DMS53 treated with DMSO at 0.1 percent for 48 hours (cell line): ENCODE results near the gene AHNAK2.
"Not testable (repeated sequence)": the region's sequence is repeated elsewhere in the genome, so short reads cannot be mapped to it uniquely, and the experiment has no call there.

Source experiments
- DNase-seq: peaks from one replicate; lab custom pipeline; 2025; ENCODE audit not compliant: unreplicated experiment; lab: John Stamatoyannopoulos, UW

The AHNAK2 gene

DNA sequence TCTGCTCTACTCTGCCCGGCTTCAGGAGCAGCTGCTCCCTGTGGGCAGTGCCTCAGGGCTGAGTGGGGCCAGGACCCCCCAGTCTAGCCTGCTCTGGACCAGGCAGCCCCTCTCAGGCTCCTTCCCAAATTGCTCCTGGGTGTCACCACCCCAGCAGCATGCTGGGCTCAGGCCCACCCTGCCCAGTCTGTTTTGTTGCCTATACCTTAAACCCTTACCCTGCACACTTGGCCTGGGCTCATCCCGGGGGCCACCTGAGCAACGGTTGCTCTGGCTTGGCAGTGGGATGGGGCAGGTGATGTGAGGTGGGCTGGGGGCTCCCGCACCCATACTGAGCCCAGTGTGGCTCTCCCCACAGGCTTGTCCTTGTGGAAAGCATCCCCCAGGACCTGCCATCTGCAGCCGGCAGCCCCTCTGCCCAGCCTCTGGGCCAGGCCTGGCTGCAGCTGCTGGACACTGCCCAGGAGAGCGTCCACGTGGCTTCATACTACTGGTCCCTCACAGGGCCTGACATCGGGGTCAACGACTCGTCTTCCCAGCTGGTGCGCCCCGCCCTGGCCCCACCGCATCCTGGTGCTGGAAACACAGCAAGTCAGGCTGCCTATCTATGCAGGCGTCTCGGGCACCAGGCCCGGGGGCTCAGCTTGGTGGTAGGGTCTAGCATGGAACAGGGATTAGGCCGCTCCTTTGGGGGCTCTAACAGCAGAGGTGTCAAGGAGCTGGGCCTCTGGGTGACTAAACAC is 49.6 kb downstream of the AHNAK2 start:
- no peak for DNase-seq

DNA sequence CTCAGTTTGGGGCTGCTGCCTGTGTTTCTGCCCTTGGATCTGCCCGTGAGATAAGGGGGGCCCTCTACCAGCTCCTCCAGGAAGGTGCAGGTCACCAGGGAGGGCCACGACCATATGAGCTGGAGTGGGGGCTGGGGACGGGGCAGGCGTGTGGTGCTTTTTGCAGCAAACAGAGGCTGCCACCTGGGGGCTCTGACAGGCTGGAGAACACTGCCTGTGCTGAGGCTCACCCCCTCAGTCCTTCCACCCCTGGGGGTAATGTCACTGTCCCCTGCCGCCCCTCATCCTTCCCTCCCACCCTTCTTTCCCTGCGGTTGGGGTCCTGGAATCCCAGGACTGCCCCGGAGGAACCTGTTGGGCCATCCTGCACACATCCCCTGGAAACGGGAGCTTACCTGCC is 50.3 kb downstream of the AHNAK2 start:
- DNase-seq, result no peak

DNA sequence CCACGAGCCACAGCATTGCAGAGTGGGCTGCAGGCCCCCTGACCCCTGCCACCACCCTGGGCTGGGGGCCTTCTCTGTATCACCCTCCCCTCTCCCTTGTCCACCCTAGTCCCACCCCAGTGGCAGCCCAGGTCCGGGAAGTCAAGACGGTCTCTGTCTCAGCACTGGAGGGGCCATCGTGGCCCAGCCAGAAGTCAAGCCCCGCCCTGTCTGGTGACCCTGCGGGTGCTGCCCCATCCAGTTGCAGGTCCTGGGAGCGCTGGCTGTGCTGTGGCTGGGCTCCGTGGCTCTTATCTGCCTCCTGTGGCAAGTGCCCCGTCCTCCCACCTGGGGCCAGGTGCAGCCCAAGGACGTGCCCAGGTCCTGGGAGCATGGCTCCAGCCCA is 50.8 kb downstream of the AHNAK2 start:
- no peak for DNase-seq

DNA sequence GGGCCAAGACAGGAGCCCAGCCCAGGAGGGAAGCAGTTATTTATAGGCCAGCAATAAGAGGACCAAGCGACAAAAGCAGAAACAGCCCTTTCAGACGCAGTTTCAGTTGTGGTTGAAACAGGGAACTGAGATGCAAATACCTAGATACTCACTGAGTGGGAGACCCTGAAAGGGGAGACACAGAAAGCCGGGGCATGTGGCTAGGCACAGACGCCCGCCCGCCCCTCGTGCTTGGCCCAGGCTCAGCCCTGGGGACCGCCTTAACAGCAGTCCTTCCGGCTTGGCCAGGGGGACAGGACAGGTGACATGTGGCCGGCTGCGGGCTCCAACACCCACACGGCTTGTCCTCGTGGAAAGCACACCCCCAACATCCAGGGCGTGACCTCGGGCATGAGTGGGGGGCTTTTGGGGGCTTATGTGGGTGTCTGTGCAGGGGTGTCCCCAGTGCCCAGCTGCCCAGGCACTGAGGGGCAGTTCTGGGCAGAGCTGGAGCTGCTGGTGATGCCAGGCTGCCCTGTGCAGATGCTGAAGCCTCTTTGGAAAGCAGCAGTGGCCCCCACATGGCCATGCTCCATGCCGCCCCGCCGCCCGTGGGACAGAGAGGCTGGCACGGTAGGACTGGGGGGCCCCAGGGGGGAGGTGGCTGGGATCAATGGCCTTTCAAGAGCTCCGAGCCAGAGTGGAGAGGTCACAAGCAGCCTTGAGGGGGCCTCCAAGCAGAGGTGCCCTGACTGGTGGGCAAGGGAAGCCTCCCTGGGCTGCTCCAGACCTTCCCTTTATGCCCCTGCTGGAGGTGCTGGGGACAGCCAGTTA is 51.3 kb downstream of the AHNAK2 start:
- no peak for DNase-seq

DNA sequence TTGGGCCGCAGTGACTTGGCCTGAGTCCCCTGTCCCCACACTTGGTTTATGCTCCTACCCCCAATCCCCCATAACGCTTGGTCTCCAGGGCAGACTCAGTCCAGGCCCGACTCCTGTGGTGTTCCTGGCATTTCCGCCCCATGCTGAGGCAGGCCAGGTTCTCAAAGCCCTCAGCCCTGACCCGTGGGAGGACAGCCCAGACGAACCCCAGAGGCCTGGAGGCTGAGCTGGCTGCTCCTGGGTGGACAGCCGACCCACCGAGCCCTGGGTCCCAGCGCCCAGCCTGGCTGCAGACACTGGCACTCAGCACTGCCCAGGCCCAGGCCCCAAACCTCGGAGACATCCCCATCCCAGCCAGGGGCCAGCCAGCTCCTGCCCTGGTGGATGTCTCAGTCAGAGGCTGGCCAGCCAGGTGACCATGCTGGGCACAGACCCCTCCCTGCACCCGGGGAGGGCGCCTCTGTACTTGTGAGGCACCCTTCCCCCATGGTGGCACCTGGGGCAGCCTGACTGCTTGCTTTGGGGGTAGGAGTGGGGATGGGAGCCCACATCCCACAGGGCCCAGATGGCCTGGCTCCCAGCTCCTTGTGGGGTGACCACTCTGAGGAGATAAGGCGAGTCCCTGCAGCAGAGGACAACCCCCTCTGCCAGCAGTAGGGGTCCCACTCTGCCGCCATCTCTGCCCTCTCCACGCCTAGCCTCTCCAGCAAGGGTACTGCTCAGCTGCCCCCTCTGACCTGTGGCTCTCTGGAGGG is 52.1 kb downstream of the AHNAK2 start:
- DNase-seq, result no peak

DNA sequence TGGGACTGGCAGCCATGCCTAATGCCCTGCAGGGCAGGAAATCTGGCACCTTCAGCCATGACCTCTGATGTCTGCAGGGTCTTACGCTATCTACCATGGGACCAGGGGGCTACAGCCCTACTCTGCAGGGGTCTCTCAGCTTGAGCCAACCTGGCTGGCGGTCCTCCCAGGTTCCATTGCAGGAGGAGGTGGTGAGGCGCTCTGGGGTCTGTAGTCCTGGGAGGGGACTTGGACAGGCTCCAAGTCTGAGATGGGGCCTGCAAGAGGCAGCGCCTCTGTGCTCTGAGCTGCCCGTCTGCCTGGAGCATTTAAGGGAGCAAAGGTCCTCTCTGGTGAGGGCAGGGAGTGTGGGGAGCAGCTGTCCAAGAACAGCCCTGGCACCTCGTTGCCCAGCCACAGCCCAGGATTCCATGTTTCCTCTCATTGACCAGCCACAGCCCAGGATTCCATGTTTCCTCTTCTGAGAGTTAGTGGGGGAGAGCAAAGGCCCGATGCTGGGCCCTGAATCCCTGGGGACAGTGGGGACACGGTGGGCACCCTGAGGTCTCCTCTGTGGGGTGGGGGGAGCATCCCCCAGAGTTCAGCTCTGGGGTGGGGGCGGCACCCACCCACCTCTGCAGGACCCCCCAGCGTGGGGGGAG is 52.8 kb downstream of the AHNAK2 start:
- no peak for DNase-seq

DNA sequence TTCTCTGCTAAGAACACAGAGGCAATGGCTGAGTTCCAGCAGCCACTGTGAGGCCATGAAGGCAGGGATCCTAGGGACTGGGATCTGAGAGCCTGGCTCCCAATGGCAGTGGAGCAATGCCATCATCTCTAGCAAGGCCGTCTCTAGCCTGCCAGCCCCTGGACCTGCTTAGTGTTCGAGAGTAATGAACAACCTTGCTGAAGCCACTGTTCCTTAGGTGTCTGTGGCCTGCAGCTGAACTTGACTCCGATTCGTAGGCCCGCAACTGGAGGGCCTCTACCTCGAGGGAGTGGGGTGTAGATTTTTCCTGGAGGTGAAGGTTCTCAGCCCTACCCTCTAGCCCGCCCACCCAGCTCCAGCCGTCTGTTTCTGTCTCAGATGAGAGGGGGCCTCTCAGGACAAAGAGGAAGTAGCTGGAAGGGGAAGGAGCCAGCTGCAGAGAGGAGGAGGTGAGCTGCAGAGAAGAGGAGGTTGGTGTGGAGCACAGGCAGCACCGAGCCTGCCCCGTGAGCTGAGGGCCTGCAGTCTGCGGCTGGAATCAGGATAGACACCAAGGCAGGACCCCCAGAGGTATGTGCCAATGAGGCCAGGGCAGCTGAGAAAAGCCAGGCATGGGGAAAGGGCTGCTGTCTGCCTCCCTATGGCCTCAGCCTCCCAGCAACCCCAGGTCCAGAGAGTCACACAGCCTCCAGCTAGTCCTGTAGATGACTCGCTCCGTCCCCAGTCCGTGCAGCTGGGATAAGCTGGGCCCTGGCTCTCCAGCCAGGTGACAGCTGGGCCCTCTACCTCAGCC is 53.6 kb downstream of the AHNAK2 start, which contains the start of gene PLD4:
Gene PLD4 (plus strand): TSS at position 459 of the 793 bp plus-strand sequence. CDS start 2,262 bp downstream, outside the sequence.
- no peak for DNase-seq

DNA sequence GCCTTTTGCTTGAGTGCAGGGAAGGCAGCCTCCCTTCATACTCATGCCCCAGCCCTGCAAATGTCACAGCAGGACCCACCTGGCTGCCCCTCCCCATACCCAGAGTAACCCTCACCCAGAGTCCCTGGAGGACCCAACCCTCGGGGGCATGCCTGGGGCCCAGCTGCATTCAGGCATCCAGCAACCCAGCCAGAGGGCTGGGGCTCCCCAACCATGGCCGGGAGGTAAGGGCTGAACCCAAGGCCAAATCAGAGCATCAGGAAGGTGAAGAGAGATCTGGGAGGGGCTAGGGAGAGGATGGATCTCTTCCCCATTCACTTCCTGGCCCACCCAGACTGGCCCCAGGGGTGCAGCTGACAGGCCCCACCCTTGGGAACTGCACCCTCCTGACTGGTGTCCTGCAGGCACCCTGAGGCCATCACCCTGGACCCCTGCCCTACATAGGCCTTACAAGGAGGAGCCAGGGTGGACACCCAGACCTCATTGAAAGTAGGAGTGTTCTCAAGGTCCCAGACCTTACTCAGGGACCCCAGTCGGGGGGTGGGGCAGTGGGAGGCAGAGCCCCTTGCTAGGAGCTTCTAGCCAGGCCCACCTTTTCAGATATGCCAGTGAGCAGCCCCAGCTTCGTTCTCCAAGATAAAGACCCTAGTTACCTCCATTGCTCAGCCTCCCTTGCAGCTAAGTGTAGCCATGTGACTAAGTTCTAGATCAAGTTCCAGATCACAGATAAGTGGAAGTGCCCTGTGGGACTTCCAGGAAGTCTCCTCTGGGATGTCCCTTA is 54.3 kb downstream of the AHNAK2 start:
- no peak for DNase-seq

DNA sequence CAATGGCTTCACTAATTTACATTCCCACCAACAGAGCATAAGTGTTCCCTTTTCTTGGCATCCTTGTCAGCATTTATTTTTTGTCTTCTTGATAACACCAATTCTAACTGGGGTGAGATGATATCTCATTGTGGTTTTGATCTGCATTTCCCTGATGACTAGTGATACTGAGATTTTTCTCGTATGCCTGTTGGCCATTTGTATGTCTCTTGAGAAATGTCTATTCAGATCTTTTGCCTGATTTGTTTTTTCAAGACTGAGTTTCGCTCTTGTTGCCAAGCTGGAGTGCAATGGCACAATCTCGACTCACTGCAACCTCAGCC is 58.2 kb downstream of the AHNAK2 start:
- DNase-seq, result no peak

DNA sequence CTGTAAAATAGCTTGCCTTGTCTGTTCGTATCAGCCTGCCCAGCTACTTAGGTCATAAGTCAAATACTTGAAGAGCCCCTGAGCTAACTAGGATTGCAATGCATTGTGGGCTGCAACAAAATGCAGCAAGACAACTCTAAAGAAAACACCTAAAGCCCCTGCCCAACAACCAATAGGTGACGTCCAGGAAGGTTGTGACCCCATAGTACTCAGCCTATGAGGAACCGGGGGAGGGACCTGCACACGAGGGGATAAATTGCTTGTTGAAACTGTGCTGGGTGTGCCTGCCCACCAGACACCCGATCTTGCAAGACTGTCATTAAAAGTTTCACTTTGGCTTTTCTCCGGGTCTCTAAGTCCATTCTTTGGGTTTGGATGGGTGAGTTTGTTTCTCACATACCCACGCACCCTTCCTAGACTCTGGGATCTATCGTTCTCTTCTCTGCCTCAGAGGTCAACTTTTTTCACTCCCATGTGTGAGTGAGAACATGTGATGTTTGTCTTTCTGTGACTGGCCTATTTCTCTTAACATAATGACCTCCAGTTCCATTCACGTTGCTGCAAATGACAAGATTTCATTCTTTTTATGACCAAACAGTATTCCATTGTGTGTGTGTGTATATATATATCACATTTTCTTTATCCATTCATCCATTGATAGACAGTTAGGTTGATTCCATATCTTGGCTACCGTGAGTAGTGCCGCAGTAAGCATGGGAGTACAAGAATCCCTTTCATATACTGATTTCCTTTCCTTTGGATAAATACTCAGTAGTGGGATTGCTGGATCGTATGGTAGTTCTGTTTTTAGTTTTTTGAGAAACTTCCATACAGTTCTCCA is 58.8 kb downstream of the AHNAK2 start:
- not testable (repeated sequence) for DNase-seq

DNA sequence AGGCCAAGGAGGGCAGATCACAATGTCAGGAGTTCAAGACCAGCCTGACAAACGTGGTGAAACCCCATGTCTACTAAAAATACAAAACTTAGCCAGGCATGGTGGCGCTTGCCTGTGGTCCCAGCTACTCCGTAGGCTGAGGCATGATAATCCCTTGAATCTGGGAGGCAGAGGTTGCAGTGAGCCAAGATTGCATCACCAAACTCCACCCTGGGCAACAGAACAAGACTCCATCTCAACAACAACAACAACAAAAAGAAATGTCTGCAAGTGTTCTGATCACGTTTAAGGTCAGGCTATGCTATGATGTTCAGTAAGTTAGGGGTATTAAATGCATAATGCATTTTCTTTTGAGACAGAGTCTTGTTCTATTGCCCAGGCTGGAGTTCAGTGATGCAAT is 60.2 kb downstream of the AHNAK2 start:
- no peak for DNase-seq

DNA sequence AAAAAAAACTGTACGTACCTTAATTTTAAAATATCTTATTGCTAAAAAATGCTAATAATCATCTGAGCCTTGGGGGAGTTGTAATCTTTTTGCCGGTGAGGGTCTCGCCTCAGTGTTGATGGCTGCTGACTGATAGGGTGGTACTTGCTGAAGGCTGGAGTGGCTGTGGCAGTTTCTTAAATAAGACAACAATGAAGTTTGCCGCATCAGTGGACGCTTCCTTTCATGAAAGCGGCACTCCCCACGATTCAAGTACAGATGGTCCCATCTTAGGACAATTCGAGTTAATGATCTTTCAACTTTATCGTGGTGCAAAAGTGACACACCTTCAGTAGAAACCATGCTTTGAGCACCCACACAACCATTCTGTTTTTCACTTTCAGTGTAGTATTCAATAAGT is 61.1 kb downstream of the AHNAK2 start:
- no peak for DNase-seq

DNA sequence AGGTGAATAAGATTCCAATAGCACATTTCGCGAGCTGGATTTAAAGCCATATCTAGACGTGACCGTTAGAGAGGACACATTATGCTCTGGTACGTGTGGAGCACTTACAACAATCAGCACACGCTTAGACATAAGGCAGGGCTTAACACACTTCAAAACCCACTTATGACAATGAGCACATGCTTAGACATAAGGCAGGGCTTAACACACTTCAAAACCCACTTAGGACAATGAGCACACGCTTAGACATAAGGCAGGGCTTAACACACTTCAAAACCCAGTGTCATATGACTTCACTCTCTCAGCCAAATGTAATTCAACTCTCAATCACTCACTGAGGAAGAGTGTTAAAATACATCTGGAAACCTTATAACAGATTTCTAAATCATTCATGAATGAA is 64.7 kb downstream of the AHNAK2 start:
- DNase-seq, result no peak

DNA sequence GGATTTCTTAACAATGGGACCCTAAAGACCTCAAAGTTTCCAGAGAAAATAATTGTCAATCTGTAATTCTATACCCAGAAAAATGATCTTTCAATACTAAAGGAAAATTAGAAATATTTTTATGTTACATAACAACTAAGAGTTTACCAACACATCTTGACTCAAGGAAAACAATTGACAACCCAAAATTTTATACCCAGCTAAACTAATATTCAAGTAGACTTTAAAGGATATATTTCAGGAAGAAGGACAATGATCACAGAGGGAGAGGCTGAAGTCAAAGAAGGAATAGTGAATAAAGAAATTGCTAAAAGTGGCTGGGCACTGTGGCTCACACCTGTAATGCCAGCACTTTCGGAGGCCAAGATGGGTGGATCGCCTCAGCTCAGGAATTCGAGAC is 66.1 kb downstream of the AHNAK2 start:
- no peak for DNase-seq

DNA sequence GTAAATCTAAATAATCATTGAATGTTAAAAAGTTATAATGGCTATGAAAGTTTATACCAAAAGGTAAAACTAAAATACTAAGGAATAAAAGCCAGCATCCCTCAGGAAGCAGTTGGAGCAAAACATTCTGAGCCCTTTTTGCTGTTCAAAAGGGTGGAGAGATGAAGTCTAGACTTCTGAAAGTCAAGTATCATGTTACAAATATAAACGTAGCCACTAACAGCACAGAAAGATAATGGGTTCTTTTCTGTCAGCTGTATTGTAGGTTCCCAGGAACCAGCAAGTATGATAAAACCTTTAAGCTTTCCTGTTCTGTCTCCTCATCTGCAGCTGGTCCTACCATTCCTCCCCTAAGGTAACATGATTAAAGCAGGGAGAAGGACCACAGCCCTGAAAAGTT is 69.9 kb downstream of the AHNAK2 start:
- DNase-seq, result no peak

DNA sequence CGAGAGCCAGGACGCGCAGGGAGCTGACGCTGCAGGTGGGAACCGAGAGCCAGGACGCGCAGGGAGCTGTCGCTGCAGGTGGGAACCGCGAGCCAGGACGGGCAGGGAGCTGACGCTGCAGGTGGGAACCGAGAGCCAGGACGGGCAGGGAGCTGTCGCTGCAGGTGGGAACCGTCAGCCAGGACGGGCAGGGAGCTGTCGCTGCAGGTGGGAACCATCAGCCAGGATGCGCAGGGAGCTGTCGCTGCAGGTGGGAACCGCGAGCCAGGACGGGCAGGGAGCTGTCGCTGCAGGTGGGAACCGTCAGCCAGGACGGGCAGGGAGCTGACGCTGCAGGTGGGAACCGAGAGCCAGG is 72.6 kb downstream of the AHNAK2 start:
- DNase-seq, result not testable (repeated sequence)

DNA sequence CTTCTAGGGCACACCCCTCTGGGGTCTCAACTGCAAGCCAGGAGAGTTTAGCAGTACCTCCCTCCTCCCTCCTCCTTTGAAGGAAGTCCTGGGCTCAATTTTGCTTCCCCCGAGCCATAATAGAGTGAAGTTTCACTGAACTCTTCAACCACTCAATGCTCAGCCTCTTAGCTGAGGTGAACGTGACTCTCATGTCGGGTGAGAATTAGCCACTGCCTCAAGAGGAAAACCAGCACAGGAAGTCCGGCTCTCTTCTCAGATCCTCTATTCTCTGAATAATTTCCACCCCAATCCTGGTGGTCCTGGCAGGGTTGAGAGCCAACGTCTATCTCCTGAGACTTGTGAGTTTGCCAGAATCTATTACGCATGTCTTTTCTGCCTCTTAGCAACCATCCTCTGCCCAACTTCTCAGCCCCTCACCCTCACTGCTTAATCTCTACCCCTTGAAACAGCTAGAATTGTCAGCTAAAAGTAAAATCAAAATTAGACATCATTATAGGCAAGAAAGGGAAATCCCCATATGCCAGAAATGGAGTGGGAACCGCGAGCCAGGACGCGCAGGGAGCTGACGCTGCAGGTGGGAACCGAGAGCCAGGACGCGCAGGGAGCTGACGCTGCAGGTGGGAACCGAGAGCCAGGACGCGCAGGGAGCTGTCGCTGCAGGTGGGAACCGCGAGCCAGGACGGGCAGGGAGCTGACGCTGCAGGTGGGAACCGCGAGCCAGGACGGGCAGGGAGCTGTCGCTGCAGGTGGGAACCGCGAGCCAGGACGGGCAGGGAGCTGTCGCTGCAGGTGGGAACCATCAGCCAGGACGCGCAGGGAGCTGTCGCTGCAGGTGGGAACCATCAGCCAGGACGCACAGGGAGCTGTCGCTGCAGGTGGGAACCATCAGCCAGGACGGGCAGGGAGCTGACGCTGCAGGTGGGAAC is 73.3 kb downstream of the AHNAK2 start:
- not testable (repeated sequence) for DNase-seq

DNA sequence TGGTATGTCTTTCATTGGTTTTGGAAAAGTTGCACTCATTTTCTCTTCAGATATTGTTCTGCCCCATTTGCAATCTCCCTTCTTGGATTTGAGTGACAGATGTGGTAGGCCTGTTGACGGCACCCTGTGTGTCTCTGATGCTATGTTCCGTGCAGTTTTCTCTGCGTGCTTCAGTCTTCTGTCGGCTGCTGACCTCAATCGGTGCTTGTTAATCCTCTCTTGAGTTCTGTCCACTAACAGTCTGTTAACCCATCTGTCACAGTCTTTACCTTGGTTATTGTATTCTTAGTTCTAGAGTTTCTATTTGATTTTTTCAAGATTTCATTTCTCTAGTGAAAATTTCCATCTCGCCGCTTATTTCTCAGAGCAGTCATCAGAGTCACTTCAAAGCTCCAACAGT is 74.2 kb downstream of the AHNAK2 start:
- DNase-seq, result no peak
